Iris pigment epithelial cell (primary cell): ENCODE results near the gene KLHL6.
A peak's percentile ranks its signal among the peaks of the same experiment; 100 is the strongest.
"Not testable (repeated sequence)": the region's sequence is repeated elsewhere in the genome, so short reads cannot be mapped to it uniquely, and the experiment has no call there.

ENCODE experiments used
- DNase-seq: peaks from one replicate; pipeline ENCODE4 v3.0.0-alpha.2; 2011; ENCODE audit warnings: low read depth

Gene KLHL6

DNA sequence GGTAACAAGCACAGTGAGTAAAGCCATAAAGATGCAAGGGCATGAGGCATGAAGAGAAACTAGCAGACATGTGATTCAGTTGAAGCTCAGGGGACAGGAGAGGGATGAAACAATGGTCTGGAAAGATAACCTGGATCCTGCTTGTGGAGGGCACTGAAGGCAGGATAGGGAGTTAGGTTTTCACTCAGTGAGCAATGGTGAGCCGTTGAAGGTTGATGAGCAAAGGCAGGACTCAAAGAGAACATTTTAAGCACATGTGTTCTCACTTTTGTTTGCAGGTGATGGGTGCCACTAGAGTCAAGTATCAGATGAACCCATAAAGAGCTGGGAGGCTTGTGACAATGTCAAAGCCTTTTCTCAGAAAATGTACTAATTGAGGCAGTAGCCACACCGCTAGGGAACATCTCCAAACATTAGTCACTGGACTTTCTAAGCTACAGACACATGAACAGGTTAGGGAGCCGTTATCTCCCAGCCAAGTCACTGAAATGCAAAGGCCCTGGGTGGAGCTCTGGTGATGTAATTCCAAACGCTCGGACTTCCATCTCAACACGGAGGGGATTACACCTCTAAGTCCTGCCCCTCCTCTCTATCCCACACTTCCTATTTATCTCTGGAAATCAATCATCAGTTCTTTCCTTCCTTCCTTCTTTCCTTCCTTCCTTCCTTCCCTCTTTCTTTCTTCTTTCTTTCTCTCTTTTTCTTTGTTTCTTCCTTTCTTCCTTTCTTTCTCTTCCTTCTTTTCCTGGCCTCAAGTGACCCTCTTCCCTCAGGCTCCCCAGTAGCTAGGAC lies 22.7 kb downstream of the KLHL6 start:
- peak; percentile 12 for DNase-seq

DNA sequence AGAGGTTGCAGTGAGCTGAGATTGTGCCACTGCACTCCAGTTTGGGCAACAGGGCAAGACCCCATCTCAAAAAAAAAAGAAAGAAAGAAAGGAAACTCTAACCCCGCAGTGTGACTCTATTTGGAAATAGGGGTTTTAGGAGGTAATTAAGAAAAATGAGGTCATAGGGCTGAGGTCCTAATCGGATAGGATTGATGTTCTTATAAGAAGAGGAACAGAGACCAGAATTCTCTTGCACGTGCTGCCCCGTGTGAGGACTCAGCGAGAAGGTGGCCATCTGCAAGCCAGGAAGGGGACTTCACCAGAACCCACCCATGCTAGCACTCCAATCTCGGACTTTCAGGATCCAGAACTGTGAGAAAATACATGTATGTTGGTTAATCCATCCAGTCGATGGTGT lies 25.8 kb downstream of the KLHL6 start:
- DNase-seq, result no peak

DNA sequence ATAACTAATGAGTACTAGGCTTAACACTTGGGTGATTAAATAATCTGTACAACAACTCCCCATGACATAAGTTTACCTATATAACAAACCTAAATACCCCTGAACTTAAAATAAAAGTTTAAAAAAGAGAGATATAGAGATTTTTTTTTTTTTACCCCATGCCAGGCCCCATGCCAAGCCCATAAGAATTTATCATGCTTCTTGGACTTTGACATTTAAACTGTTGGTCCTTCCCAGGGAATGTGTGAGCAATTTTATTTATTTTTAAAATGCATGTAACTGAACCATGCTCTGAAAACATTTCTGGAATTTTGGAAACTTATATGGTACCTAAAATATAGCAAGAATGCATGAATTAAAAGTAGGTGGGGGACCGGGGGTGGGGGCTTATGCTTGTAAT lies 26.3 kb downstream of the KLHL6 start:
- DNase-seq, result no peak

DNA sequence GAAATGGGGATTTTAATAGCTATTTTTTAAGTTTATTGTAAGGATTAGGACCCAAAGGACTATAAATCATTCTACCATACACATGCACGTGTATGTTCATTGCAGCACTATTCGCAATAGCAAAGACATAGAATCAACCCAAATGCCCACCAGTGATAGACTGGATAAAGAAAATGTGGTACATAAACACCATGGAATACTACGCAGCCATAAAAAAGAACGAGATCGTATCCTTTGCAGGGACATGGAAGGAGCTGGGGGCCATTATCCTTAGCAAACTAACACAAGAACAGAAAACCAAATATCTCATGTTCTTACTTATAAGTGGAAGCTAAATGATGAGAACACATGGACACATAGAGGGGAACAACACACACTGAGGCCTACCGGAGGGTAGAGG lies 26.7 kb downstream of the KLHL6 start:
- DNase-seq, result not testable (repeated sequence)

DNA sequence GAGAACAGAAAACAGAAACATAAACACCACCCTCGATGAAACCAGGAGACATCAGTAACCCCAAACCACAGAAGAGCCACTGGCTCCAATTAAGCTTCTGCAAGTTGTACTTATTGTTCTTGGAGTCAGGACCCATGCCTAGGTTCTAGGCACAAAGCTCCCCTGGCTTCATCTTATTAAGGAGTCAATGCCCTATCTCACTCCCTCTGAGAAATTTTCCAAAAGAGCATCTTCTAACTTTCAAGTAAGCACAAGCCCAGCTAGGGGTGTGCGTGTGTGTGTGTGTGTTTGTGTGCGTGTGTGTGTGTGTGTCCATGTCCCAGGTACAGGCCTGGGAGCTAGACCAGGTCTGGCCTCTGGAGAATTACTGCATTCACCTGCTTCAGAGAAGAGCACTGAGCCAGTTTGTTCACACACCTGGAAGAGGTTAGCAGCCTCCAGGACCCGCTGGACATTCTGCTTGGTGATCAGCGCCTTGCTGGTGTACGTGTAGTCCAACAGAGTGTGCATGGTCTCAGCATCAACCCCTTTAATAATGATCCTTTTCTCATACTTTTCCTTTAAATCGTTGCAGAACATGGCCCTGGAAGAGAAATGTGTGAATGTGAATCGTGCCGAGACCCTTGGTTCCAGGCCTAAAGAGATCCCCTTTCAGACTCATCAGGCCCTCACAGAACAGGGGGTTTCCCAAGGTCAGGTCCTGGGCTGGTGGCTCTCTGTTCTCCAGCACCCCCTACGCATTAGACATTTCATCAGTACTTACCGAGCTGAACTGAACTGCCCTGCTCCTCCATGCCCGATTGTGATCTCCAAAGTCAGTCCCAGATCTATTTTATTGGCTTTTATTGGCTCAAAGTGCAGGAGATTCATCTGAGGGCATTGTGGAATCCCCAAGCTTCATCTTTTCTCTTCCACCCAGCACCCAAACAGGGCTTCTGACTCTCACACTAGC lies 27.8 kb downstream of the KLHL6 start:
- DNase-seq, result no peak

DNA sequence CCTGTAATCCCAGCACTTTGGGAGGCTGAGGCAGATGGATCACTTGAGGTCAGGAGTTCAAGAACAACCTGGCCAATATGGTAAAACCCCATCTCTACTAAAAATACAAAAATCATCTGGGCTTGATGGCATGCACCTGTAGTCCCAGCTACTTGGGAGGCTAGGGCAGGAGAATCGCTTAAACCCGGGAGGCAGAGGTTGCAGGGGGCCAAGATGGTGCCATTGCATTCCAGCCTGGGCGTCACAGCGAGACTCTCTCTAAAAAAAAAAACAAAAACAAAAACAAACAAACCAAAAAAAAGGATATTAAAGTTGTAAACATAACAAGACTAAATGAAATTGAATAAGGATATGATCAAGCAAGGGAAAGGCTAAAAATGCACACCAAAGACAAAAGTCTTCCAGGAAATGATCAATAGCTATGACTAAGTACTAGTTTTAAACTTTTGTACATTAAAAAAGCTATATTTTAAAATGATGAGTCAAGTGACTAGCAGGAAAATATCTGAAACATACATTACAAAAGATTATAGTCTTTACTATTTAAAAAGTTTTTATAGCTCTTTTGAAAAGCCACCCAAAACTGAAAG lies 28.6 kb downstream of the KLHL6 start:
- DNase-seq, result no peak

DNA sequence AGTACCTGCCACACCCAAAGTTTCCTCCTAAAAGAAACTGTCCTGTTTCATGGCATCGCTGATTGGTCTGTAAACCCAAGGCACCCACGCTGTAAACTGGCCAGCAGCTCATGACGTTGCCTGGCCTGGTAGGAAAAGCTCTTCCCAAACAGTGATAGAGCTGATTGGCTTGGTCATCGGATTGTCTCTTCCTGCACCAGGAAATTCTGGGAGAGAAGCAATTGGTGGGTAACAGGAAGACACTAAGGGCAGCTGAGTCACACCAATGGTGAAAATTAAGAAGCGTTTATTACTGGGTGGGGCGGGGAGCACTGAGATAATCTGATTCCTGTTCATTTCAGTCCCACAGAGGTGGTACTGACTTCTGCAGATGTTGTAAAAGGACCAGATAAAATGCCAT lies 31.0 kb downstream of the KLHL6 start:
- no peak for DNase-seq

DNA sequence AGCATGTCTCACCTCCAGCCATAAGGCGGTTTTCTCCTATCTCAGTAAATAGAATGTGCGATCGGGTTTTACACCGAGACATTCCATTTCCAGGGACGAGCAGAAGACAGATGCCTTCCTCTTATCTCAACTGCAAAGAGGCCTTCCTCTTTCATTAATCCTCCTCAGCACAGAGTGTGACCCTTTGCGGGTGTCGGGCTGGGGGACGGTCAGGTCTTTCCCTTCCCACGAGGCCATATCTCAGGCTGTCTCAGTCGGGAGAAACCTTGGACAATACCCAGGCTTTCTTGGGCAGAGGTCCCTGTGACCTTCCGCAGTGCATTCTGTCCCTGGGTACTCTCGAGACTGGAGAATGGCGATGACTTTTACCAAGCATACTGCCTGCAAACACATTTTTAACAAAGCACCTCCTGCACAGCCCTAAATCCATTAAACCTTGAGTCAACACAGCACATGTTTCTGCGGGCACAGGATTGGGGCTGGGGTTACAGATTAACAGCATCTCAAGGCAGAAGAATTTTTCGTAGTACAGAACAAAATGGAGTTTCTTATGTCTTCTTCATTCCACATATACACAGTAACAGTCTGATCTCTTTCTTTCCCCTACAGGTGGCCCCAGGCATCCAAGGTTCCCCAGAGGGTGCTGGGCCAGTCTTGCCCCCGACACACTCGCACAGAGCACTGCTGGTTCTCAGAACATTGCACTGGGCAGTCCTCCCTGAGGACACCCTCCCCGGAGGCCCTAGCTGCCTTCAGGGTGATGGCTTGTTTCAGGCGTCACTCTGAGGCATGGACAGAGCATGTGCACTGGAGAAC lies 34.6 kb downstream of the KLHL6 start:
- DNase-seq, result not testable (repeated sequence)

DNA sequence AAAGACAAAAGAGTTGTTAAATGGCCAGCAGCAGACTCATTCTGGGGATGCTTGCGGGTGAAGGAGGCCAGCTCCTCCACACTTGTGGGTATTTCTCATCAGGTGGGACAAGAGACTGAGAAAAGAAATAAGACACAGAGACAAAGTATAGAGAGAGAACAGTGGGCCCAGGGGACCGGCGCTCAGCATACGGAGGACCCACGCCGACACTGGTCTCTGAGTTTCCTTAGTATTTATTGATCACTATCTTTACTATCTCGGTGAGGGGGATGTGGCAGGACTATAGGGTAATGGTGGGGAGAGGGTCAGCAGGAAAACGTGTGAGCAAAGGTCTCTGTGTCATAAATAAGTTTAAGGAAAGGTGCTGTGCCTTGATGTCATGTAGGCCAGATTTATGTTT lies 35.2 kb downstream of the KLHL6 start:
- not testable (repeated sequence) for DNase-seq

DNA sequence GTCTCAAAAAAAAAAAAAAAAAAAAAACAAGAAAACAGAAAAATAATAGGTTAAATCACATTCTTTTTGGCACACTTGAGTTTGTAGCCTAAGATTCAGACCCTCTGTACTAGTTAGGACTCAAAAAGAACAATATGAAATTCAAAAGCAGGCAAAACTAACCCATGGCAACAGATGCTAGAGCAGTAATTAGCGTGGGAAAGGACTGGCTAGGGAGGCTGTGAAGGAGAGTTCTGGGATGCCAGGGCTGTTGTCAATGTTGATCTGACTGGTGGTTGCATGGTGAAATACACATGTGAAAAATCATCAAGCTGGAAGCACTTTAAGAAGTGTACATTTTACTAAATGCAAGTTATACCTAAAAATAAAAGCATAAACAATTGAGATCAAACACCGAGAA lies 35.6 kb downstream of the KLHL6 start:
- no peak for DNase-seq

DNA sequence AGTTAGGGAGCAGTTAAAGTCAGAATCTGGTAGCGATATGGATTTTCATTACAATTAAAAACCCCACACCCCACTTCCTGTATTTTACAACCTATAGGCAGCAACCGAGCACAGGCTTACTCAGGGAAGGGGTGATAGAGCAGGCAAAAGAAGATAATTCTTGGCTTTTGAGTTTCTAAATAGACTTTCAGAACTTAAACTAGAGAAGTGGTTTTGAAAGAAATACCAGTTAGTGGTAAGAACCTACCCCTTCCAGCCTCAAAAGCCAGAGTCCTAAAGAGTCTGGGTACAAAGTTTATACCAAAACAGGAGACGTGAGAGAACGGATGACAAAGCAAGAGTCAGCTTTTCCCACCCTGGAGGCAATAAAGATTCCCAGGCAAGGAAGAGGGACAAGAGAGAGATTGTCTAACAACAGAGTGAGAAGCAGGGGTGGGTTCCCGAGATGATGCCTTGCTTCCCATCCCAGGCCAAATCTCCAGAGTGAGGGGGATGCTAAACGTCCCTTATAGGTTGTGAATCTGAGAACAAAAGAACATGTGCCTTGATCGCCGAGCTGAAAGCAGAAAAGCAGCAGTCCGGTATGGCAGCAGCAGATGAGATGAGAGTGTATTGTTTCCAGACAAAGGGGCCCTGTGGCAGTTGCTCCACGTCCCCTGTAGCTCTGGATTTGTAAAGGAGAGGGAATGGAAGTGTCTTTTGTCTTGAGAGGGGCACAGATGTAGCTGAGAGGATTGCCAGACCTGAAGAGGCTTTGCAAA lies 36.8 kb downstream of the KLHL6 start:
- DNase-seq, result no peak

DNA sequence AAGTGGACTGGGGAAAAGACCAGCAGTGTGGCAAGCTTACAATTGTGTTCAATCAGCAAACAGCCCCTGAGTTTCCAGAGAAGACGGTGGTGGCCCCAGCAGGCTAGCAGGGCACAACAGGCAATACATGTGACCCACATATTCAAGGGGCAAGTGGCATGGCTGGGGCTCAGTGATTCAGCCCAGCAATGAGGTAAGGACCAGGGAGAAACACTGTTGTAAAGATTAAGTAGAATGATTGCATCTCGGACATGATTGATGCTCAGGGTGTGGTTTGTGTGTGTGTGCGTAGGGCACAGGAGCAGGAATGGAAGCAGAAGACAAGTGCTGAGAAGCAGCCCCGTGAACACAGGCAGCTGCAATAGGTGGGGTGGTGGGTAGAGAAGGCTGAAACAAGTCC lies 37.9 kb downstream of the KLHL6 start:
- DNase-seq, result no peak

DNA sequence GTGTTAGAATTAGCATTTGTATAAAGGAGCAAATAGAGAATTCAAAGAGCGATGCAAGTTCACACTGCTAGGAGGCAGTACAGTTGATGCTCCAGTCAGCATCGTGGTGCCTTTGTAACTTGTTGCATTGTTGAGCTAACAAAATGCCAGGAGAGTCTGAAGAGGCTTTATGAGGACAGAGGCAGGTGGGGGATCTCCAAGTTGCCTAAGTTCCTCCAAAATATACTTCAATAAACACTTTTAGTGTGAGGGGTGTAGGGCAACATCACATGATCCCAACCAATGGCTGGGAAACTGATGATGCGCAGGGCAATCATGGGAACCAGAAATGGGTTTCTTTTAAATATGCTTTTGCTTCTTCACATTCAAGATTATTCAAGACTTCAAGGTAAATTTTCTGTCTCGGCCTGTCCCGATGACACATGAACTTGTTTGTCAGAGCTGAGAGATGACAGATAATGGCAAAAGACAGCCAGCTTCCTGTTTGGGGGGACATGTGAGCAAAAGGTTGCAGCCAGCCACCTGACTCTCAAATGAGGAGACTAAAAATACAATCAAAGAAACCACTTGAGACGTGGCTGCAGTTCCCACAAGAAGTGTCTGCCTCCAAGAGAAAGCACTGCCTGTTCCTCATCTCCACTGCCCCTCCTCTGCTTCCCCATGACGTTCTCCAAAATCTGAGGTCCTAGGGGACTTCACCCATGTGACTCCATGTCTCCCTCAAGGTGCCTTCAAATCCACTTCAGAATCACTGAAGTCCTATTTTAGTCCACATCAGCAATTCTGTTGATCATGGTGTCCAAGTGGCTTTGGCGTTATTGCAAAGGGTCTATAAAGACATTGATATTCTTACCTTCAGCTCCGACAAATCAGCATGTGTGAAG lies 39.3 kb downstream of the KLHL6 start:
- no peak for DNase-seq

DNA sequence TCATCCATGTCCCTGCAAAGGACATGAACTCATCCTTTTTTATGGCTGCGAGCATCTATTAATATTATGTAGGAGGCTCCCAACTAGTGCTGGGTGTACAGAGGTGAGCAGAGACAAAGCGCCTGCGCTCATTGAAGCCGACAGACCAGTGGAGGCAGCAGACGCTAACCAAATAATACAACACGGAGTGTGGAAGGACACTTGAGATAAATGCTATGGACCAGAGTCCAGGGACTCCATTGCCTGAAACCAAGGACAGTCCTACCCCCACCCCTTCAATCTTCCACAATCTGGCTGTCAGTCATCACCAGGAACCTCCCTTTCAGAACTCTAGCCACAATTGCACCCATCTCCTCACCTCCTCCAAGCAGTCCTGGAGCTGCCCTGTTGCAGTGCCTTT lies 41.5 kb downstream of the KLHL6 start:
- DNase-seq, result no peak

DNA sequence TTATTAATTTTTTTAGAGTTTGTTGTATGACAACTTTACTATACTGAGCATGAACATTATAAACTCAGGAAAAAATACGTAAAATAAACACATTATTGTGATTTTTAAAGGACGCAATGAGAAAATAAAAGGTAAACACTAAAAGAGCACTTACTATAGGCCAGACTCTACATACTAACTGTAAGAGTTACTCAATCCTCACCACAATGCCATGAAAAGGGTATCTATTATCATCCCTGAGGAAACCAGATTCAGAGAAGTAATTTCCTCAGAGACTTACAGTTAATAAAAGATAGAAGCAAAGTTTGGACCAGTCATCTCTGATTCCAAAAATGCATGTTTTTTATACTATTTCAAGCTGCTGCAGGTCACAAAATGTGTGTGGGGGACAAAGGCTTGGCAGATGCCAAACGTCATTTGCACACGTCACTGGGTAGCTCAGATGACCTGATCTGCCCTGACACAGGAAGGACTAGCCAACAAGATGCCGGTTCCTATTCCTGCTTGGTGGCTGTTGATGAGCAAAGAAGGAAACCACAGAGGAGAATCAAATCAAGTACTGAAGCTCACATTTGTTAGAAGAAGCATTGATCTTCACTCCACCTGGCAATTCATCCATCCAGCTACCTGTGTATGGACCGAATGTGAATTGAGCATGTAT lies 42.3 kb downstream of the KLHL6 start:
- DNase-seq, result no peak

DNA sequence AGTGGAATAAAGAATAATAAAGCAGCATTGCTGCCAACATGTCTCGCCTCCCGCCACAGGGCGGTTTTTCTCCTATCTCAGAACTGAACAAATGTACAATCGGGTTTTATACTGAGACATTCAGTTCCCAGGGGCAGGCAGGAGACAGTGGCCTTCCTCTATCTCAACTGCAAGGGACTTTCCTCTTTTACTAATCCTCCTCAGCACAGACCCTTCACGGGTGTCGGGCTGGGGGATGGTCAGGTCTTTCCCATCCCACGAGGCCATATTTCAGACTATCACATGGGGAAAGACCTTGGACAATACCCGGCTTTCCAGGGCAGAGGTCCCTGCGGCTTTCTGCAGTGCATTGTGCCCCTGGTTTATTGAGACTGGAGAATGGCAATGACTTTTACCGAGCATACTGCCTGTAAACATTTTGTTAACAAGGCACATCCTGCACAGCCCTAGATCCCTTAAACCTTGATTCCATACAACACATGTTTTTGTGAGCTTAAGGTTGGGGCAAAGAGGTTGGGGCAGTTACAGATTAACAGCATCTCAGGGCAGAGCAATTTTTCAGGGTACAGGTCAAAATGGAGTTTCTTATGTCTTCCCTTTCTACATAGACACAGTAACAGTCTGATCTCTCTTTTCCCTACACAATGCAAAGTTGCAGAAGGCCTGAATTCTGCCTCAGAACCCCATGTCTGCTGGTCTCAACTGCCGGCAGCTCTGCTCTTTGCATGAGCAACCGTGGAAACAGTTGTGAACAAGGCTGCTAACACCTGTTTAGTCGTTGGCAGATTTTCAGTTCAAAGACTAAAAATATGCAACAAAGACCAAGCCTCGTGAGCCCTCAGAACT lies 44.0 kb downstream of the KLHL6 start:
- DNase-seq, result not testable (repeated sequence)

DNA sequence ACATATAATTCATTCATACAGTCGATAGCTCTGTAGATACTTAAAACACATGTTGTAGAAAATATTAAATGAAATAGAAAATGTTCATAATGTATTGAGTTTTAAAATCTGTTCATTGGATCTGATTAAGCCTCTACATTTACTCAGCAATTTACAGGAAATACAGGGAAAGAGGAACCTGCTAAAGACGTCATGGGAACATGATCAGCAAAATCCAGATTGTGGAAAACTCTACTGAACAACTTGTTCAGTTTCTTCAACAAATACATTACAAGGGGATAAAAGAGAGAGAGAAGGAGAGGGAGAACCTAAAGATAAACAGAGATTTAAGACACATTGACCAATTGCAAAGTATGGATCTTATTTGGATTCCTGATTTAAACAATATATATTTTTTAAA lies 46.7 kb downstream of the KLHL6 start:
- no peak for DNase-seq

DNA sequence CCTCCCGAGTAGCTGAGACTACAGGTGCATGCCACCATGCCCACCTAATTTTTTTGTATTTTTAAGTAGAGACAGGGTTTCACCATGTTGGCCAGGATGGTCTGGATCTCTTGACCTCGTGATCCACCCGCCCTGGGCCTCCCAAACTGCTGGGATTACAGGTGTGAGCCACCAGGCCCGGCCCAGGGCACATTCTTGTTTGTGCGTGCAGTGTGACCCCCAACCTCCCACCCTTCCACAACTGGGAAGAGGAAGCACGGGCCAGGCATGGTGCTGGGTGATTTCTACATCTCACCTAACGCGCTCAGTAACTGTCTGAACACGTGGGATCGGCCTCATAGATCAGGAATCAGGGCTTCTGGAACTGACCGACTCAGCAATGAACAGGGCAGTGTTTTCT lies 48.0 kb downstream of the KLHL6 start:
- DNase-seq, result no peak
